ENCODE results near the gene TTC3. TPM values are rescaled to one million over a fixed set of nuclear protein-coding genes. Genes with fewer than 3 reads are reported as not detected.

Gene TTC3
- total and polyA plus RNA-seq, 10 of the 15 experiments (the other 5 are each of a cell fraction or from before 2014, with no cell fraction given) = 23.1 to 94.9 (median 72.7) TPM

DNA sequence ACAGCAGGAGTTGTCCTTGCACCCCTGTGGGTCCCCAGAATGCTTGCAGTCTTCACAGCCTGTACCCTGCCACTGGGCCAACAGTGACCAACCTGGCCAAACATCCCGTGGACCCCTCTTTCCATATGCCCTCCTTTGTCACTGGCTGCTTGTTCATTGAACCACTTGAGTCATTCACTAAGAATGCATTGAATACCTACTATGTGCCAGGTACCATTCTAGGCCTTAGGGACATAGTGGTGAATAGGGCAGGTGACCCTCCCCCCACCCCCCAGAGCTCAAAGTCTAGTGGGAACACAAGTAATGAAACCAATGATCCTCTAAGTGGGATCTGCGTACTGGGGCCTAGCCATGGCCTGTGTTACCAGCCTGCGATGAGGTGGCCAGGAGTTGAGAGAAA is 28.4 kb upstream of the TTC3 start (continued):
- TF ChIP-seq SMARCA5 (IDR thresholded peaks at IDR 0.05) (no peak), RFX5 (IDR thresholded peaks at IDR 0.05; ENCODE audit: low read depth, low read length) (no peak), DPF2 (IDR thresholded peaks at IDR 0.05) (no peak)

DNA sequence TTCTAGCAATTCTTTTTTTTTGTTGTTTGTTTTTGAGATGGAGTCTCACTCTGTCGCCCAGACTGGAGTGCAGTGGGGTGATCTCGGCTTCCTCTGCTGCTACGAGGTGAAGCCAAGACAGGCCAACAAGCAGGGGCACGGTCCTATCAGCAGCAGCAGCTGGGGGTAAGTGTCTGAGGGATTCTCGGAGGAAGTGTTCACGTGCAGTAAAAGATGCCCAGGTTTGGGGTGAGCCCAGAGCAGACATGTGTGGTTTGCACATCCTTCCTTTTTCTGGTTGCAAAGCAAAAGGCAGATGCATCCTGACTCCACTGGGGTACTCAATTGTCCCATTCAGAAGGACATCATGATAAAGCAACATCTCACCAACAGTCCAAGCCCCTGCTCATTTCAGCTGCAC is 27.9 kb upstream of the TTC3 start:
- Histone ChIP-seq H3K4me1 (ENCODE audit: control insufficient read depth, insufficient read depth, low read length) (0 out of 2 replicates have a peak, but pooled peaks cover 3% of the 10 kb centered on the region), H3K79me2 (ENCODE audit: control insufficient read depth, insufficient read depth, low read length) (no peaks in the 10 kb centered on the region), H3K9ac (ENCODE audit: control insufficient read depth, insufficient read depth, low read length) (no peak overlapping the region), H4K20me1 (ENCODE audit: control insufficient read depth, insufficient read depth) (no peaks in the 10 kb centered on the region), H3K9me3 (replicated peaks; ENCODE audit: control insufficient read depth, insufficient read depth, low read length) (no peaks in the 10 kb centered on the region), H3K4me2 (ENCODE audit: control insufficient read depth, insufficient read depth) (no peak overlapping the region), H3K4me3 (no peak overlapping the region), H3K27ac (ENCODE audit: control insufficient read depth, insufficient read depth) (no peak overlapping the region), H3K36me3 (ENCODE audit: control insufficient read depth in 2 of 2, insufficient read depth in 2 of 2, low read length in 1 of 2) (no peaks in the 10 kb centered on the region), H2AFZ (ENCODE audit: control insufficient read depth, low read depth, low read length) (no peak overlapping the region; the same call in 1 of the 2 replicates), H3K27me3 (replicated peaks in 1 of 2; ENCODE audit: control insufficient read depth in 2 of 2, insufficient read depth in 2 of 2, low read length in 1 of 2) (no peaks in the 10 kb centered on the region; a peak in 1 of 4 replicates)
- no TSS peak for BruUV-seq (replicated peaks)
- DNase-seq (ENCODE audit: low read depth, low spot score) (no peak), FAIRE-seq (no peak), ATAC-seq (no peak)
- TF ChIP-seq IKZF1 (conservative IDR thresholded peaks at IDR 0.05) (no peak), BCL11A (IDR thresholded peaks at IDR 0.05; ENCODE audit: low read depth, low read length) (no peak), ATF2 (IDR thresholded peaks at IDR 0.05; ENCODE audit: low read length) (no peak), STAT3 (IDR thresholded peaks at IDR 0.05; ENCODE audit: low read depth, low read length) (no peak), NR2F1 (conservative IDR thresholded peaks at IDR 0.05) (no peak), SP1 (IDR thresholded peaks at IDR 0.05; ENCODE audit: low read depth, low read length) (no peak), MYB (IDR thresholded peaks at IDR 0.05; ENCODE audit: borderline replicate concordance, low read depth, low read length) (no peak), ETV6 (conservative IDR thresholded peaks at IDR 0.05 in 1 of 2, IDR thresholded peaks at IDR 0.05 in 1 of 2; ENCODE audit: borderline replicate concordance in 1 of 2, low read depth in 1 of 2) (no peak), BMI1 (IDR thresholded peaks at IDR 0.05; ENCODE audit: borderline replicate concordance) (no peak)
- TF ChIP-seq, protein P1, sequence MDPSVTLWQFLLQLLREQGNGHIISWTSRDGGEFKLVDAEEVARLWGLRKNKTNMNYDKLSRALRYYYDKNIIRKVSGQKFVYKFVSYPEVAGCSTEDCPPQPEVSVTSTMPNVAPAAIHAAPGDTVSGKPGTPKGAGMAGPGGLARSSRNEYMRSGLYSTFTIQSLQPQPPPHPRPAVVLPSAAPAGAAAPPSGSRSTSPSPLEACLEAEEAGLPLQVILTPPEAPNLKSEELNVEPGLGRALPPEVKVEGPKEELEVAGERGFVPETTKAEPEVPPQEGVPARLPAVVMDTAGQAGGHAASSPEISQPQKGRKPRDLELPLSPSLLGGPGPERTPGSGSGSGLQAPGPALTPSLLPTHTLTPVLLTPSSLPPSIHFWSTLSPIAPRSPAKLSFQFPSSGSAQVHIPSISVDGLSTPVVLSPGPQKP (IDR thresholded peaks at IDR 0.05; ENCODE audit: low read depth, low read length) = no peak
- POLR2A ChIA-PET = no interaction called here
- CTCF ChIA-PET = no interaction called here
- WGBS (ENCODE audit: insufficient coverage, insufficient replicate concordance, low lambda C conversion rate, missing lambda C conversion rate) = 15% methylated on average over 6 of the region's 6 CpGs
- SMC1A ChIA-PET (ENCODE audit: uncharacterized antibody, unreplicated experiment) = no interaction called here
- RAD21 ChIA-PET (ENCODE audit: unreplicated experiment) = no interaction called here
- intact Hi-C loops (cut with micrococcal nuclease; ENCODE audit: unreplicated experiment) = no loop called here
- in situ Hi-C loops (cut with MboI) = no loop called here

Measured in GM12878 (cell line).